Urothelium cell line (cell line): ENCODE data around the gene ZNF273.

Experiments used
- DNase-seq: peaks from one replicate; pipeline ENCODE4 v3.0.0; 2011; ENCODE audit warnings: low spot score, mixed read lengths
- FAIRE-seq: peaks from 2 replicates; lab custom pipeline; 2011; peaks lifted over from hg19 to GRCh38; lab: Jason Lieb, UNC

ZNF273 gene

GRCh38 chr7:64876792-64877713 is 26.0 kb upstream of the ZNF273 start:
- no peak for DNase-seq
- no peak for FAIRE-seq

GRCh38 chr7:64877714-64878610 is 25.1 kb upstream of the ZNF273 start:
- FAIRE-seq, result no peak
- DNase-seq, result no peak

DNA sequence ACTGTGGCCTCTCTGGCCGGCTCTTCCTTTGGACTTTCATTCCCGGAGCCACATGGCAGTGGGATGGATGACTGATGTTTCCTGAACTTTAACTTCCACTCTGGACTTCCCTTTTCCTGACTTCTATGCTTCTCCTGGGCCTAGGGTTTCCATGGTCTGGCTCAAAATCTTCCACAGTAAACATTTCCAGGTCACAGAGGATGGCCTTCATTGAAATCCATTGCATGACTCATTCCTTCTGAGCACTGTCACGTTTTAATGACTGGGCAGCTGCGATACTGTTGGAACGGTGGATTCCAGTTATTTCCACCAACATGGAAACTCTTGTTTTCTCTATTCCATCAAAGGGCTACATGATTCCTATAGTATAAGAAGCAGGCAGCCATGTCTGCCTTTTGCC is 24.4 kb upstream of the ZNF273 start:
- no peak for FAIRE-seq

DNA sequence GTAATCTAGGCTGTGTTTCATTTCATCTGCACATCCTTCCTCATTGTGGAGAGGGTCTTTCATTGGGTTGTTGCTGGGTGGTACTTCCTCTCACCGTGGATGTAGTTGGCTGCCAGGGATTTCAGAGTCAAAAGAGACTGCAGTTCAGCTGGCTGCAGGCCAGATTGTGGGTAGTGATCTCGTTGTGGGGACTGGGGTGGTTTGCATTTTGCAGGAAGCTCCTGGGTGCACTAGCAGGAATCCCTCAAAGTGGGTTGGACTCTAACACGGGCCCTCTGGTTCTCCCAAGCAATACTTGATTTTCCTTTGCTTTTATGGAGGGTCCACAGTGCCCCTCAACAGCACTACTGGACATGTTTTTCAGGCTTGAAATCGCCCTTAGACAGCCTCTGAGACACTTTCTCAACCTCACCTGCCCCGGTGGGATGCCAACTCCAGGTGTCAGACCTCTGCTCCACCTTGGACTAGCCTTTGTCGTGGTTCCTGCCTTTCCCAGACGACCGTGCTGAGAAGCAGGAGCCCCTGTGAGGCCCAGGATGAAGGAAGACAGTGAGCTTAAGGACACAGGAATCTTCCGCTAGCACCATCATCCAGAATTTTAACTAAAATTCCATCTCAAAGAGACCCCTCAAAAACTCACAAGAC is 23.9 kb upstream of the ZNF273 start:
- DNase-seq (no peak), FAIRE-seq (no peak)

More for the DNA sequence above, 24.4 kb upstream of the ZNF273 start:
- DNase-seq, result no peak

GRCh38 chr7:64879800-64880199 is 23.3 kb upstream of the ZNF273 start:
- no peak for FAIRE-seq
- DNase-seq, result no peak

GRCh38 chr7:64880322-64881297 is 22.5 kb upstream of the ZNF273 start:
- FAIRE-seq (no peak), DNase-seq (no peak)

- DNase-seq (no peak), FAIRE-seq (no peak)
Observed at GRCh38 chr7:64881461-64882287, 21.4 kb upstream of the ZNF273 start.

DNA sequence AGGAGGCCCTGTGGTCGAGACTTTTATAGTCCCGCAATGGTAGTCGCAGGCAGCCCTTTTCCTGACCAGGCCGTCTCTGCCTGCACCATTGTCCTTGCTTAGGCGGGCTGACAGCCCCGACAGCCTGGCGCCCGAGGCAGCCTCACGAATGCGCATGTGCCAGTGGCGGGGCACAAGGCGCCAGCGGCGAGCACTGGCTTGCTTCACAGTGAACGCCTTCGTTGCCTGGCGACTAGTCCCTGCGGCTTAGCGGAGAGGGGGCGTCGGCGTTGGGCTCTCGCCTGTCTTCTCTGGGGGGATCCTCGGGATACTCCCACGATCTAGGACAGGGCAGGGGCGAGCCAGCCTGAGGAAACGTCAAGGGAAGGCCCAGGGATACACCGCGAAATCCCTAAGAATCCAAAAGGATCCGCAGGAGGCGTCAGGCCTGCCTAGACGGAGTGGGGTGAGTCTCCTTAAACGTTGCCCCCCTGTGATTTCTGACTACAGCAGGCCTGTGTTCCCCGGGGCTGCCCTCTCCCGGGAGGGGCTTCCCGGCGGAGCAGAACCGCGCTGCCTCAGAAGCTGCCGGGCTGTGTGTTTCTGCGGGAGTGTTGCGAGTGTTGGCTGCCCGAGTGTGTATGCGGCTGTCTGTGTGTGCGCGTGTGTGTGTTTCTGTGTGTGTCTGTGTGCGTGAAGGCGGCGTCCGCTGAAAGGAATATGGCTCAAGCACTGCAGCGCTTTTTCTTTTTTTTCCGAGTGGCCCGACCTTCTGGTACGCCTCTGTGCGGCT is 20.5 kb upstream of the ZNF273 start:
- DNase-seq, result no peak
- no peak for FAIRE-seq

DNA sequence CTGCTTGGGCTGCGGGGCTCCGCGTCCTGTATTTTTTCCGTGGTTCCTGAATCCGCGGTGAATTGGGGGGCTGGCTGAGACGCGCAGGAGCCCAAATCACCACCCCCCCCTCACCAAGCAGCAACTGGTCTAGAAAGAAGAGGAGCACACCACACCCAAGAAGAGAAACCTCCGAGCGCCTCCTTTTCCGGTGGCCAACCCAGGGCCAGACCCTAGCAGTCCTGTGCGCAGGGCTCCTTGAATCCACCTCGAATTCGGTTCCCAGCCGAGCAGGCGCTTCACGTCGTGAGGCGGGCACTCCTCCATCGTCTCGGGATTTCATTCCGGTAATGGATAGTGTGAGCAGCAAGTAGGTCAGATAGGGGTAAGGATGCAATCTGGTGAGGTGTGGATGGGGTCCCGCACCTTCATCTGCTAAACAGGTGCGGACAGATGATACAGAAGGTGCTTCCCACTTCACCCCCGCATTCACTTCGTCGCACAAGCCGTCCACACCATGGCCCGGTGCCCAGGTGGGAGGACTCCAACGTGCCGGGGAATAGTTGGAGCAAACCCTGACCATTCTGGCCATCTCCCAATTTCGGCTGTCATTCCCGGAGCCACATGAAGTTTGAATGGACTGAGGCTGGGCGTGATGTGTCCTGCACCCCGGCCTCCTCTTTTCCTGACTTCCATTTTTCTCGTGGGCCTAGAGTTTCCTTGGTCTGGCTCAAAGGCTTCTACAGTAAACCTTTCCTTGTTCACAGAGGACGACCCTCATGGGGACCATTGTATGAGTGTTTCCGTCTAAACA is 19.8 kb upstream of the ZNF273 start:
- no peak for DNase-seq
- FAIRE-seq, result no peak

DNA sequence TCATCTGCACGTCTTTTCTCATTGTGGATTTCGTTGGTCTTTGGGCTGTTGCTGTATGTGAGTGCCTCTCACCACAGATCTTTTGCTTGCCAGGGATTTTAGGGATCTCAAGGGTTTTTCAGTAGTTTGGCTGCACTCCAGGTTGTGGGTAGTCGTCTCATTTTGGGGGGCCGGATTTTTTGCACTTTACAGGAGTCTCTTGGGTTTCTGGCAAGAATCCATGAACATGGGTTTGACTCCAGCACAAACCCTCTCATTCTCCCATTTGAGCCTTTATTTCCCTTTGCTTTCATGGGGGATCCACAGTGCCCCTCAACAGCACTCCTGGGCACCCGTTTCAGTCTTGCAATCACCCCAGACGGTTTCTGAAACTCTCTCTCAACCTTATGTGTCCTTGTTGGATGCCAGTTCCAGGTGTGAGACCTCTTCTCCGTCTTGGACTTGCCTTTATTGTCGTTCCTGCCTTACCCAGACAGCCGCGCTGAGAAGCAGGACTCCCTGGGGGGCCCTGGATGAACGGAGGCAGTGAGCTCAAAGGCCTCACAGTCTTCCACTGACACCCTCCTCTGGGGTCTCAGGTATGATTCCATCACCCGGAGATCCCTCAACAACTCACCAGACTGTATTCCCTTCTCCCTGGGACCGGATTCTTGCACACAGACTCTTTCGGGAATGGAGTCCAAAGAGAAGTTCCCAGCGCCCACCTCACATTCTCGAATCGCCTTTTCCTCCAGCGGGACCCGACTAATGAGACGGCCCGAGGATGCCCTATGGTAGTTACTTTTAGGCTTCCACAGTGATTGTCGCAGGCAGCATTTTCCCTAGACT is 18.8 kb upstream of the ZNF273 start:
- DNase-seq, result no peak
- FAIRE-seq, result no peak

DNA sequence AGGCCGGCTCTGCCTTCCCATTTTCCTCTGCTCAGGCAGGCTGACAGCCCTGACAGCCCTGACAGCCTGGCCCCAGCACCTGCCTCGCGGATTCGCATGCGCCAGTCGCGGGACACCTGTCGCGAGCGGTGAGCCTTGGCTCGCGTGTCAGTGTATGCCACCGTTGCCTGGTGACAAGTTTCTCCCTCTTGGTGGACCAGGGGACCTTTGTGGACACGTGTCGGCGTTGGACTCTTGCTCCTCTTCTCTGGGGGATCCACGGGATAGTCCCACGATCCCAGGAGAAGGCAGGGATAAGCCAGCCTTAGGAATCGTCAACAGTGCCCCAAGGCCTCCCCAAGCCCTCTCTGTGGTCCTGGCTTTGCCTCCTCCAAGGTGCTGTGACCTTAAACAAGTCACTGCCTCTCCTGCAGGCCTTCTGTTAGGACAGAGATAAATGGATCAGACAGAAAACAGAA is 18.1 kb upstream of the ZNF273 start:
- FAIRE-seq, result no peak
- DNase-seq, result no peak

- no peak for FAIRE-seq
- no peak for DNase-seq
Observed at GRCh38 chr7:64885520-64886240, 17.4 kb upstream of the ZNF273 start.

- DNase-seq (no peak), FAIRE-seq (no peak)
Observed at GRCh38 chr7:64886956-64887545, 16.0 kb upstream of the ZNF273 start.

GRCh38 chr7:64887756-64888508 is 15.1 kb upstream of the ZNF273 start:
- no peak for FAIRE-seq

DNA sequence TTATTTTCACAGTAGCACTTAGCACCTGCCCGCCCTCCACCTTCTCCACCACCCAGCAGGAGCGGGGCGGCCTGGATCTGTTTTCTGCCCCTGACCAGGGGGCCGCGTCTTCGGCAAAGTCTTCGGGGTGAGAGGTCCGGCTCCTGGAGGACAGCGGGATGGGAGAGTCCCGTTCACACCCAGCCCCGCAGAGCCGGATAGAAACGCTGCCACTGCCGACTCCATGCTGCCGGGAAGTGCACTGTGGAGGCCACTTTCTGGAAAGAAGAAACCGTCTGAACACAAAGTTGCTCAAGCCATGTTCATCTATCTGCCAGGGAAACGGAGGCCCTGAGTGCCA is 14.5 kb upstream of the ZNF273 start:
- no peak for FAIRE-seq
- DNase-seq, result no peak

More at GRCh38 chr7:64887756-64888508, 15.1 kb upstream of the ZNF273 start:
- DNase-seq, result no peak
